ENCODE results near the gene LCN2. TPM values are rescaled to one million over a fixed set of nuclear protein-coding genes. Genes with fewer than 3 reads are reported as not detected.

LCN2 gene
- total and polyA plus RNA-seq, 9 of the 15 experiments (the other 6 are each of a cell fraction or from before 2014, with no cell fraction given) = 0.10 to 1.2 (median 0.44) TPM; not detected in 1

- BruUV-seq (replicated peaks) = no TSS peak
- 0 out of 2 replicates have a peak, but pooled peaks cover 10% of the 10 kb centered on the region for H4K20me1 ChIP-seq (replicated peaks; ENCODE audit: control insufficient read depth, insufficient read depth, low read length)
- in situ Hi-C loops (cut with MboI) = no loop called here
- no peaks in the 10 kb centered on the region for H3K27me3 ChIP-seq (ENCODE audit: control insufficient read depth in 2 of 2, insufficient read depth in 2 of 2, low read length in 2 of 2)
- intact Hi-C loops (cut with micrococcal nuclease) = no loop called here
- no peaks in the 10 kb centered on the region for H3K9me3 ChIP-seq (replicated peaks; ENCODE audit: control insufficient read depth, insufficient read depth, low read depth, low read length)
- DNase-seq (ENCODE audit: extremely low read depth in 1 of 4, low spot score in 3 of 4) = no peak
- H3K36me3 ChIP-seq (ENCODE audit: control insufficient read depth, insufficient read depth, low read length) = peaks cover 94% of the 10 kb centered on the region
- H3K4me1 ChIP-seq (replicated peaks in 1 of 2; ENCODE audit: control insufficient read depth in 2 of 2, insufficient read depth in 2 of 2, low read length in 2 of 2) = peaks cover 23 to 71% of the 10 kb centered on the region in 2 experiments; a peak in 4 of 5 replicates
- ChIA-PET POLR2A (interaction anchor here (0.8 to 1.5 kb wide), 3 partner anchors 8 to 10 kb away, joined by 3 read pairs; no protein-coding TSS in a partner anchor), CTCF (ENCODE audit: low intra/inter-chr PET ratio) (no interaction called here)
- H3K4me3 ChIP-seq = no peak overlapping the region
- TF ChIP-seq CTCF (IDR thresholded peaks at IDR 0.05 in 2 of 3, conservative IDR thresholded peaks at IDR 0.05 in 1 of 3; ENCODE audit: insufficient read depth in 2 of 3, low read depth in 1 of 3, low read length in 3 of 3) (peak; percentile 12 to 27 (median 15); a peak in 1 of 6 replicates), SRF (CRISPR knock-in tag; IDR thresholded peaks at IDR 0.05) (peak in 1 of 2 experiments; percentile 24; a peak in 1 of 4 replicates), RAD21 (CRISPR knock-in tag; conservative IDR thresholded peaks at IDR 0.05 in 1 of 2, IDR thresholded peaks at IDR 0.05 in 1 of 2) (0 out of 4 replicates have a peak, but pooled peaks of 1 of the 2 experiments have one; percentile 12), NCOR1 (IDR thresholded peaks at IDR 0.05) (no peak)
- no peak for ATAC-seq
- H3K9me1 ChIP-seq (ENCODE audit: control insufficient read depth, insufficient read depth, low read length) = no peaks in the 10 kb centered on the region
- peaks cover 35% of the 10 kb centered on the region for H3K79me2 ChIP-seq (ENCODE audit: control insufficient read depth, insufficient read depth, low read length)
- WGBS (ENCODE audit: insufficient coverage, low coverage, missing lambda C conversion rate) = 85% methylated on average over 7 of the region's 8 CpGs
- no peak overlapping the region for H3K4me2 ChIP-seq (ENCODE audit: insufficient read depth, low read length)
- no peak overlapping the region for H3K27ac ChIP-seq (ENCODE audit: extremely low read depth, low read depth, low read length)
- no peak overlapping the region; a peak in 1 of 4 replicates for H3K9ac ChIP-seq (ENCODE audit: insufficient read depth in 1 of 2, low read depth in 2 of 2, low read length in 2 of 2)
- FAIRE-seq = no peak
- no peak overlapping the region for H2AFZ ChIP-seq (ENCODE audit: low read depth, low read length)
Measured at GRCh38 chr9:128103589-128103962, 45.7 kb upstream of the LCN2 start.
